Stomach (tissue), 9 donors: ENCODE results near the gene HYPK. TPM values are rescaled to one million over a fixed set of nuclear protein-coding genes. Genes with fewer than 3 reads are reported as not detected.
"Not testable (repeated sequence)": the region's sequence is repeated elsewhere in the genome, so short reads cannot be mapped to it uniquely, and the experiment has no call there.

Experiments
- DNase-seq, 2 donors: peaks; one replicate each; pipeline versions ENCODE4 v3.0.0 to v3.0.0-alpha.2; 2013 to 2019
- H3K27ac ChIP-seq, 5 donors: fragments of 200-600 bp in 4 of 5; sonication (generic) in 4 of 5; one replicate each; pipeline ENCODE4 v1.5.1; 2013 to 2019; ENCODE audit warnings: mild to moderate bottlenecking in 1 of 5, moderate library complexity in 1 of 5
- H3K27me3 ChIP-seq, 3 donors: fragments of 200-600 bp; sonication (generic); one replicate each; pipeline ENCODE4 v1.5.1; 2017 to 2019; ENCODE audit warnings: mixed run types in 1 of 3
- H3K36me3 ChIP-seq, 4 donors: fragments of 200-600 bp; sonication (generic); 1 replicate in 3 of 4; 2 replicates in 1 of 4; pipeline ENCODE4 v1.5.1; 2016 to 2019
- H3K4me1 ChIP-seq, 4 donors: fragments of 200-600 bp; sonication (generic); one replicate each; pipeline ENCODE4 v1.5.1; 2016 to 2019
- H3K4me3 ChIP-seq, 4 donors: fragments of 200-600 bp; sonication (generic) in 3 of 4; one replicate each; pipeline ENCODE4 v1.5.1; 2016 to 2019; ENCODE audit warnings: mild to moderate bottlenecking in 1 of 4
- H3K9me3 ChIP-seq, 4 donors: fragments of 200-600 bp; sonication (generic); one replicate each; pipeline ENCODE4 v1.5.1; 2016 to 2019
- CTCF ChIP-seq, 7 experiments: fragments of 450-650 bp in 4 of 7; fragments of 200-600 bp in 3 of 7; sonication (generic) in 3 of 7; IDR thresholded peaks; one replicate each; pipeline ENCODE4 v1.5.1; 2016 to 2019; ENCODE audit warnings: antibody characterized with exemption in 7 of 7, control low read depth in 2 of 7, mild to moderate bottlenecking in 1 of 7
- EP300 ChIP-seq: sonication (generic); formaldehyde crosslinking; IDR thresholded peaks from one replicate; pipeline ENCODE4 v1.6.1; 2017; ENCODE audit warnings: antibody characterized with exemption
- POLR2A ChIP-seq, 4 donors: fragments of 450-650 bp; IDR thresholded peaks; one replicate each; pipeline ENCODE4 v1.6.1; 2016; ENCODE audit warnings: antibody characterized with exemption in 4 of 4, control low read depth in 2 of 4, mild to moderate bottlenecking in 1 of 4, moderate library complexity in 1 of 4
- POLR2AphosphoS5 ChIP-seq, 3 donors: sonication (generic); formaldehyde crosslinking; IDR thresholded peaks; one replicate each; pipeline ENCODE4 v1.6.1; 2016; ENCODE audit warnings: antibody characterized with exemption in 3 of 3
- WGBS, 5 donors: extraction: QIAGEN DNeasy Blood & Tissue Kit in 3 of 5; methylation state at CpG; one replicate each; pipeline versions ENCODE4 v1.1.5 to v1.1.7; 2013 to 2018; 5-methylcytosine and 5-hydroxymethylcytosine counted together
- intact Hi-C: fragments of 100-400 bp; cut with DNase I; formaldehyde crosslinking; loops from one replicate; pipeline ENCODE4 v1.15.1; 2023; ENCODE audit warnings: low total_unique reads
- polyA plus RNA-seq, 3 donors: library from polyadenylated mRNA; stranded (reverse); fragments of 200-250 nt; gene quantifications; one replicate each; pipeline ENCODE4 v1.2.3, GENCODE V29; 2013
- total RNA-seq, 5 donors: library from RNA; depleted of rRNA; stranded (reverse); fragments of >200 nt; gene quantifications; one replicate each; pipeline versions ENCODE4 v1.1.0 to v1.2.3, GENCODE V29; 2014 to 2016
- donor health status: healthy with polysubstance abuse.
- donor health status: Bipolar disorder and iron deficiency.
- donor health status: healthy.

Gene HYPK
- total and polyA plus RNA-seq, 8 donors: 1.8 to 61.6 (median 22.7) TPM

GRCh38 chr15:43808960-43809678 is 8.7 kb downstream of the HYPK start:
- whole genome bisulfite sequencing, 5 donors: 80 to 94% (median 91%) methylated on average over 6 of the region's 6 CpGs
- intact Hi-C loops: no loop called here
- Histone ChIP-seq H3K4me3 (no peak overlapping the region), H3K36me3 (peaks cover 88 to 100% (median 100%) of the 10 kb centered on the region in 4 donors), H3K4me1 (peaks cover 0 to 22% (median 3%) of the 10 kb centered on the region in 4 donors), H3K9me3 (no peaks in the 10 kb centered on the region), H3K27me3 (no peaks in the 10 kb centered on the region), H3K27ac (no peak overlapping the region)
- no peak for TF ChIP-seq EP300
- no peak for TF ChIP-seq POLR2AphosphoS5 (IDR thresholded peaks at IDR 0.05)
- no peak for TF ChIP-seq POLR2A (IDR thresholded peaks at IDR 0.05)
- TF ChIP-seq CTCF (IDR thresholded peaks at IDR 0.05): no peak
- DNase-seq: no peak

- WGBS, 5 donors: 94 to 98% (median 95%) methylated on average over 5 of the region's 5 CpGs
- DNase-seq, H3K4me3 ChIP-seq, H3K27ac ChIP-seq, H3K27me3 ChIP-seq, intact Hi-C loops, H3K9me3 ChIP-seq: not testable (repeated sequence)
- peaks cover 0 to 14% (median 6%) of the 10 kb centered on the region in 4 donors for H3K4me1 ChIP-seq
- peaks cover 59 to 88% (median 81%) of the 10 kb centered on the region in 4 donors for H3K36me3 ChIP-seq
Measured at GRCh38 chr15:43815064-43815463, 14.7 kb downstream of the HYPK start.

GRCh38 chr15:43821505-43821904 is 21.1 kb downstream of the HYPK start:
- 23 to 38% (median 28%) methylated on average over 3 of the region's 3 CpGs for WGBS, 5 donors
- DNase-seq: no peak
- Histone ChIP-seq H3K9me3 (no peaks in the 10 kb centered on the region), H3K4me1 (peaks cover 26 to 62% (median 46%) of the 10 kb centered on the region in 4 donors), H3K36me3 (peaks cover 7 to 23% (median 22%) of the 10 kb centered on the region in 4 donors), H3K27me3 (no peaks in the 10 kb centered on the region), H3K4me3 (no peak overlapping the region), H3K27ac (no peak overlapping the region)
- TF ChIP-seq EP300 (no peak), CTCF (IDR thresholded peaks at IDR 0.05) (no peak), POLR2A (IDR thresholded peaks at IDR 0.05) (no peak), POLR2AphosphoS5 (IDR thresholded peaks at IDR 0.05) (no peak)
- intact Hi-C loops: no loop called here

GRCh38 chr15:43824302-43825246 is 24.2 kb downstream of the HYPK start, which contains the start of gene MFAP1:
MFAP1 (minus strand) TSS chr15:43824690; CDS start chr15:43824569, 121 bp downstream.
- WGBS, 5 donors: 7 to 9% (median 8%) methylated on average over 46 of the region's 46 CpGs
- DNase-seq: peak; percentile 95 to 99
- peaks cover 0 to 11% (median 3%) of the 10 kb centered on the region in 4 donors for H3K36me3 ChIP-seq
- peak within 1 kb of the TSS; percentile 89 to 96 (median 95) for H3K27ac ChIP-seq
- H3K9me3 ChIP-seq: no peaks in the 10 kb centered on the region
- peaks cover 34 to 75% (median 50%) of the 10 kb centered on the region in 4 donors for H3K4me1 ChIP-seq
- peak within 1 kb of the TSS; percentile 53 to 79 (median 75) for H3K4me3 ChIP-seq
- no peaks in the 10 kb centered on the region for H3K27me3 ChIP-seq
- TF ChIP-seq POLR2A (IDR thresholded peaks at IDR 0.05) (peak in 2 of 4 donors; percentile 76 to 83), CTCF (IDR thresholded peaks at IDR 0.05) (no peak), POLR2AphosphoS5 (IDR thresholded peaks at IDR 0.05) (peak; percentile 97 to 99 (median 98))
- intact Hi-C loops: no loop called here

- H3K36me3 ChIP-seq, intact Hi-C loops, H3K27ac ChIP-seq, H3K4me3 ChIP-seq, H3K27me3 ChIP-seq, DNase-seq, H3K9me3 ChIP-seq: not testable (repeated sequence)
- WGBS, 5 donors: 94 to 97% (median 96%) methylated on average over 11 of the region's 11 CpGs
- H3K4me1 ChIP-seq: peaks cover 34 to 75% (median 49%) of the 10 kb centered on the region in 4 donors
Measured at GRCh38 chr15:43825305-43825704, 24.9 kb downstream of the HYPK start.
